Endothelial cell of umbilical vein (primary cell): ENCODE data around the gene KPNA1. TPM values are rescaled to one million over a fixed set of nuclear protein-coding genes. Genes with fewer than 3 reads are reported as not detected.

Experiments
- BruUV-seq: library from RNA; stranded (reverse); fragments of 400-500 nt; replicated peaks from 2 replicates; lab custom pipeline; 2021; lab: Mats Ljungman, UMichigan
- CTCF ChIA-PET: fragments of 300-600, 350-600 bp; sonication (Branson Sonifier 250); formaldehyde crosslinking; loops from one replicate; lab custom pipeline; 2021; ENCODE audit warnings: antibody characterized with exemption, inconsistent platforms; lab: Charles Lee
- POLR2A ChIA-PET: fragments of 300-600, 350-600 bp; sonication (Branson Sonifier 250); formaldehyde crosslinking; loops from one replicate; lab custom pipeline; 2021; ENCODE audit warnings: antibody characterized with exemption, inconsistent platforms; lab: Charles Lee
- DNase-seq: peaks from one replicate; pipeline ENCODE4 v3.0.0-alpha.2; 2011; ENCODE audit warnings: low read depth, low spot score
- FAIRE-seq: peaks from 2 replicates; lab custom pipeline; 2011; peaks lifted over from hg19 to GRCh38; lab: Jason Lieb, UNC
- H2AFZ ChIP-seq: 2 replicates; pipeline ENCODE4 v1.6.0; 2012; ENCODE audit warnings: low read depth, low read length, control low read depth, inconsistent platforms
- H3K27ac ChIP-seq: 2 replicates; pipeline ENCODE4 v1.5.1; 2011; ENCODE audit warnings: low read depth, mild to moderate bottlenecking, control low read depth, low read length, moderate library complexity; ENCODE audit not compliant: insufficient read depth
- H3K27me3 ChIP-seq, 2 experiments: 2 replicates each; pipeline versions ENCODE4 v1.6.0 to v1.6.1; 2011; ENCODE audit warnings: low read length in 2 of 2, mixed read lengths in 1 of 2; ENCODE audit not compliant: control insufficient read depth in 2 of 2, insufficient read depth in 2 of 2
- H3K36me3 ChIP-seq, 2 experiments: 2 replicates in 1 of 2; 3 replicates in 1 of 2; pipeline ENCODE4 v1.5.1; 2011; ENCODE audit warnings: low read length in 2 of 2, mild to moderate bottlenecking in 1 of 2, moderate library complexity in 1 of 2; ENCODE audit not compliant: control insufficient read depth in 2 of 2, insufficient read depth in 2 of 2; ENCODE audit errors: extremely low read depth in 1 of 2
- H3K4me1 ChIP-seq: 3 replicates; pipeline ENCODE4 v1.5.1; 2011; ENCODE audit warnings: mild to moderate bottlenecking, low read length; ENCODE audit not compliant: control insufficient read depth, insufficient read depth; ENCODE audit errors: extremely low read depth
- H3K4me2 ChIP-seq: 2 replicates; pipeline ENCODE4 v1.6.1; 2011; ENCODE audit warnings: low read length, control low read depth, mixed read lengths; ENCODE audit not compliant: insufficient read depth
- H3K4me3 ChIP-seq, 3 experiments: fragments of 200-600 bp in 1 of 3; sonication (generic), shearing (Covaris generic) in 1 of 3; replicated peaks in 1 of 3; 2 replicates each; pipeline ENCODE4 v1.5.1; 2011 to 2016; ENCODE audit warnings: control low read depth in 3 of 3, low read length in 3 of 3, mild to moderate bottlenecking in 2 of 3, inconsistent platforms in 1 of 3, low read depth in 1 of 3, moderate library complexity in 1 of 3; ENCODE audit not compliant: insufficient read depth in 1 of 3
- H3K79me2 ChIP-seq: 2 replicates; pipeline ENCODE4 v1.6.0; 2012; ENCODE audit warnings: low read length, inconsistent platforms; ENCODE audit not compliant: control insufficient read depth, insufficient read depth
- H3K9ac ChIP-seq: replicated peaks from 2 replicates; pipeline ENCODE3; 2011; ENCODE audit warnings: low read length, control low read depth; ENCODE audit not compliant: insufficient read depth; ENCODE audit errors: extremely low read depth
- H3K9me1 ChIP-seq: replicated peaks from 3 replicates; pipeline ENCODE4 v1.6.0; 2011; ENCODE audit warnings: mild to moderate bottlenecking, low read length; ENCODE audit not compliant: control insufficient read depth, insufficient read depth; ENCODE audit errors: extremely low read depth
- H3K9me3 ChIP-seq: replicated peaks from 2 replicates; pipeline ENCODE4 v1.5.1; 2012; ENCODE audit warnings: low read length, inconsistent platforms; ENCODE audit not compliant: control insufficient read depth, insufficient read depth
- H4K20me1 ChIP-seq: replicated peaks from 2 replicates; pipeline ENCODE3; 2011; ENCODE audit warnings: mild to moderate bottlenecking, low read length; ENCODE audit not compliant: control insufficient read depth, insufficient read depth; ENCODE audit errors: extremely low read depth
- CTCF ChIP-seq, 2 donors: IDR thresholded peaks; 1 replicate in 1 of 2; 2 replicates in 1 of 2; pipeline ENCODE4 v1.5.1; 2011; ENCODE audit warnings: low read length in 2 of 2, mild to moderate bottlenecking in 2 of 2, moderate library complexity in 2 of 2, control low read depth in 1 of 2, inconsistent platforms in 1 of 2, low read depth in 1 of 2; ENCODE audit not compliant: insufficient read depth in 1 of 2; ENCODE audit errors: extremely low read depth in 1 of 2
- EZH2 ChIP-seq: IDR thresholded peaks from 2 replicates; pipeline ENCODE4 v1.6.1; 2012; ENCODE audit warnings: borderline replicate concordance, low read depth, mild to moderate bottlenecking, moderate library complexity, low read length, inconsistent platforms; ENCODE audit not compliant: severe bottlenecking
- FOS ChIP-seq: IDR thresholded peaks from 2 replicates; pipeline ENCODE4 v1.6.1; 2011; ENCODE audit warnings: mild to moderate bottlenecking, low read length, moderate library complexity, borderline replicate concordance; ENCODE audit not compliant: insufficient read depth
- GATA2 ChIP-seq: IDR thresholded peaks from 2 replicates; pipeline ENCODE4 v1.7.0; 2011; ENCODE audit warnings: low read depth, mild to moderate bottlenecking, moderate library complexity, mixed read lengths, low read length; ENCODE audit not compliant: insufficient read length, insufficient read depth
- JUN ChIP-seq: IDR thresholded peaks from 2 replicates; pipeline ENCODE4 v1.6.1; 2011; ENCODE audit warnings: borderline replicate concordance, low read depth; ENCODE audit not compliant: insufficient read length, insufficient read depth
- MAX ChIP-seq: IDR thresholded peaks from 2 replicates; pipeline ENCODE4 v1.6.1; 2011; ENCODE audit not compliant: insufficient read depth, insufficient read length
- MYC ChIP-seq: IDR thresholded peaks from one replicate; pipeline ENCODE4 v1.6.1; 2011; ENCODE audit warnings: mild to moderate bottlenecking, low read depth, low read length
- POLR2A ChIP-seq: IDR thresholded peaks from 2 replicates; pipeline ENCODE4 v1.6.1; 2012; ENCODE audit warnings: low read depth, mild to moderate bottlenecking, control low read depth, low read length
- POLR2AphosphoS5 ChIP-seq: IDR thresholded peaks from 2 replicates; pipeline ENCODE4 v1.6.1; 2012; ENCODE audit warnings: low read depth, mild to moderate bottlenecking, control low read depth, low read length, moderate library complexity; ENCODE audit not compliant: insufficient read depth
- dilution Hi-C: fragments of 300-500 bp; cut with MboI; formaldehyde crosslinking; loops from one replicate; pipeline ENCODE4 v1.15.0; 2019; ENCODE audit warnings: low sequenced_read_pairs; ENCODE audit not compliant: extremely low pct_ligation_motif_present
- intact Hi-C: fragments of 100-400 bp; cut with micrococcal nuclease; formaldehyde crosslinking; loops from one replicate; pipeline ENCODE4 v1.10.0; 2022
- polyA plus RNA-seq, 4 experiments: library from polyadenylated mRNA; depleted of rRNA in 3 of 4; stranded (reverse) in 3 of 4; unstranded in 1 of 4; fragments of >200 nt; gene quantifications; 2 replicates each; pipeline versions ENCODE4 v1.2.1 to v1.2.3, GENCODE V29; 2011 to 2012; ENCODE audit warnings: missing spikeins in 1 of 4
- total RNA-seq: library from RNA; stranded (reverse); gene quantifications from 2 replicates; pipeline ENCODE4 v1.2.3, GENCODE V29; 2021

Gene KPNA1
- total and polyA plus RNA-seq, 2 donors (not counting 3 experiments of a cell fraction or from before 2014, with no cell fraction given) = 24.4 to 110 TPM

DNA sequence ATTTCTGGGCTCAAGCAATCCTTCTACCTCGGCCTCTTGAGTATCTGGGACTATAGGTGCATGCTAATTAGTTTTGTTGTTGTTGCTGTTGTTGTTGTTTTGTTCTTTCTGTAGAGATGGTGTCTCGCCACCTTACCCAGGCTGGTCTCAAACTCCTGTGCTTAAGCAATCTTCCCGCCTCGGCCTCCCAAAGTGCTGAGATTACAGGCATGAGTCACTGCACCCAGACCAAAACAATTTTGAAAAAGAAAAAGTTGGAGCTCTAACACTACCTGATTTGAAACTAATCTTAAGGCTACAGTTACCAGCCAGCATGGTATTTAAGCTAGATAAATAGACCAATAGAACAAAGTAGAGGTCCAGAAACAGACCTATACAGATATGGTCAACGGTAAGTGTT, 29.8 kb downstream of the KPNA1 start:
- no peak overlapping the region for H2AFZ ChIP-seq
- no peaks in the 10 kb centered on the region for H3K9me1 ChIP-seq
- no peak overlapping the region for H3K9ac ChIP-seq
- intact Hi-C loops = loop anchor here (10.0 kb wide), 1 partner anchor 1200 kb away; no protein-coding TSS in a partner anchor
- peaks cover 87% of the 10 kb centered on the region for H3K79me2 ChIP-seq
- H3K4me3 ChIP-seq = no peak overlapping the region
- H3K36me3 ChIP-seq = peaks cover 0 to 2% of the 10 kb centered on the region in 2 experiments
- H3K27me3 ChIP-seq = no peaks in the 10 kb centered on the region
- no peak for TF ChIP-seq GATA2
- TF ChIP-seq POLR2AphosphoS5 = no peak
- TF ChIP-seq MYC = no peak
- TF ChIP-seq EZH2 = no peak
- no peak for TF ChIP-seq FOS
- TF ChIP-seq CTCF (IDR thresholded peaks at IDR 0.05; ENCODE audit: extremely low read depth in 1 of 2, insufficient read depth in 1 of 2, low read depth in 1 of 2, low read length in 2 of 2) = no peak
- no peak for TF ChIP-seq POLR2A
- TF ChIP-seq JUN = no peak
- TF ChIP-seq MAX = no peak
- no TSS peak for BruUV-seq
- peaks cover 8% of the 10 kb centered on the region for H4K20me1 ChIP-seq
- ChIA-PET CTCF (interaction anchor here (1.0 to 1.2 kb wide), 2 partner anchors 195 to 260 kb away, joined by 3 read pairs; no protein-coding TSS in a partner anchor), POLR2A (interaction anchor here (0.6 kb wide), 1 partner anchor 938 kb away, joined by 4 read pairs; no protein-coding TSS in a partner anchor)
- DNase-seq (no peak), FAIRE-seq (no peak)
- peaks cover 16% of the 10 kb centered on the region for H3K4me1 ChIP-seq
- H3K9me3 ChIP-seq = no peaks in the 10 kb centered on the region
- H3K27ac ChIP-seq = no peak overlapping the region
- no peak overlapping the region for H3K4me2 ChIP-seq
- dilution Hi-C loops = no loop called here
